ENCODE results near the gene GALNT2. TPM values are rescaled to one million over a fixed set of nuclear protein-coding genes. Genes with fewer than 3 reads are reported as not detected.

GALNT2 gene
- total and polyA plus RNA-seq, 2 experiments from 2014 or later, result 17.8 to 48.3 TPM

GRCh38 chr1:230148768-230149469 lies 81.9 kb downstream of the GALNT2 start:
- Mint-ChIP-seq H3K27me3 (ENCODE audit: insufficient read depth, low read depth, poor library complexity) (peaks cover 6% of the 10 kb centered on the region), H3K36me3 (ENCODE audit: low read depth) (no peaks in the 10 kb centered on the region; the same call in 2 of the 3 replicates), H3K4me1 (peaks cover 56% of the 10 kb centered on the region), H3K4me3 (no peak overlapping the region), H3K9me3 (no peaks in the 10 kb centered on the region), H3K27ac (no peak overlapping the region)
- no peaks in the 10 kb centered on the region for H3K27me3 ChIP-seq (ENCODE audit: insufficient read depth)
- peaks cover 15% of the 10 kb centered on the region for H3K4me1 ChIP-seq (ENCODE audit: insufficient read depth)
- no peaks in the 10 kb centered on the region for H3F3A ChIP-seq (replicated peaks; ENCODE audit: low read depth)
- ATAC-seq (no peak), DNase-seq (ENCODE audit: low spot score) (no peak)
- H2AFZ ChIP-seq, result no peak overlapping the region
- peaks cover 43% of the 10 kb centered on the region for H3K79me2 ChIP-seq (replicated peaks; ENCODE audit: insufficient read depth)
- H3K36me3 ChIP-seq (ENCODE audit: insufficient read depth), result no peaks in the 10 kb centered on the region
- peaks cover 8% of the 10 kb centered on the region for H4K20me1 ChIP-seq (replicated peaks; ENCODE audit: insufficient read depth)
- H3K27ac ChIP-seq (ENCODE audit: low read depth), result no peak overlapping the region
- no peak overlapping the region for H3K4me2 ChIP-seq
- H3K4me3 ChIP-seq, result no peak overlapping the region
- H3K9me2 ChIP-seq (ENCODE audit: insufficient read depth), result peaks cover 10% of the 10 kb centered on the region
- no peak for TF ChIP-seq ZNF114 (CRISPR knock-in tag; IDR thresholded peaks at IDR 0.05)

- Histone ChIP-seq H3K4me1 (ENCODE audit: insufficient read depth) (peaks cover 14% of the 10 kb centered on the region), H3K79me2 (replicated peaks; ENCODE audit: insufficient read depth) (peaks cover 41% of the 10 kb centered on the region), H3K9me2 (ENCODE audit: insufficient read depth) (peaks cover 10% of the 10 kb centered on the region), H2AFZ (no peak overlapping the region), H4K20me1 (replicated peaks; ENCODE audit: insufficient read depth) (peaks cover 8% of the 10 kb centered on the region), H3F3A (replicated peaks; ENCODE audit: low read depth) (no peaks in the 10 kb centered on the region), H3K27me3 (ENCODE audit: insufficient read depth) (no peaks in the 10 kb centered on the region), H3K4me3 (no peak overlapping the region), H3K36me3 (ENCODE audit: insufficient read depth) (no peaks in the 10 kb centered on the region), H3K4me2 (no peak overlapping the region), H3K27ac (ENCODE audit: low read depth) (0 out of 2 replicates have a peak overlapping the region, but pooled peaks have one; percentile 12)
- peaks cover 47% of the 10 kb centered on the region for H3K4me1 Mint-ChIP-seq
- no peak overlapping the region for H3K4me3 Mint-ChIP-seq
- no peak overlapping the region; the same call in 1 of the 2 replicates for H3K27ac Mint-ChIP-seq
- no peaks in the 10 kb centered on the region; the same call in 2 of the 3 replicates for H3K36me3 Mint-ChIP-seq (ENCODE audit: low read depth)
- ATAC-seq (peak; percentile 23; the same call in 2 of the 3 replicates), DNase-seq (ENCODE audit: low spot score) (no peak)
- no peaks in the 10 kb centered on the region for H3K9me3 Mint-ChIP-seq
- peaks cover 5% of the 10 kb centered on the region for H3K27me3 Mint-ChIP-seq (ENCODE audit: insufficient read depth, low read depth, poor library complexity)
- TF ChIP-seq NANOG (IDR thresholded peaks at IDR 0.05; ENCODE audit: borderline replicate concordance) (no peak), EZH2phosphoT487 (IDR thresholded peaks at IDR 0.05; ENCODE audit: unreplicated experiment) (no peak), REST (IDR thresholded peaks at IDR 0.05; ENCODE audit: unreplicated experiment) (no peak), CTCF (conservative IDR thresholded peaks at IDR 0.05; ENCODE audit: low read depth in 2 of 2) (no peak), STAT1 (IDR thresholded peaks at IDR 0.05; ENCODE audit: unreplicated experiment) (no peak), ZNF462 (CRISPR knock-in tag; IDR thresholded peaks at IDR 0.05) (no peak), ZNF114 (CRISPR knock-in tag; IDR thresholded peaks at IDR 0.05) (no peak)
These were observed 82.9 kb downstream of the GALNT2 start for GRCh38 chr1:230149751-230150584.

Data from GM23338 (cell line).